B cell (primary cell): Measurements from ENCODE around the gene BIVM. TPM values are rescaled to one million over a fixed set of nuclear protein-coding genes. Genes with fewer than 3 reads are reported as not detected.

ENCODE experiments used
- ATAC-seq: fragments of 200-7000 bp; cut with Tn5 transposase; one replicate; pipeline ENCODE4 v1.10.0; 2021; ENCODE audit warnings: low read depth, mild to moderate bottlenecking, moderate number of reproducible peaks, moderate library complexity
- CTCF ChIA-PET: fragments of 350-600 bp; sonication (Branson Sonifier 250); formaldehyde crosslinking; loops from one replicate; lab custom pipeline; 2021; ENCODE audit warnings: antibody characterized with exemption, inconsistent platforms; lab: Charles Lee
- POLR2A ChIA-PET: fragments of 350-600 bp; sonication (Branson Sonifier 250); formaldehyde crosslinking; loops from one replicate; lab custom pipeline; 2021; ENCODE audit warnings: antibody characterized with exemption; lab: Charles Lee
- DNase-seq: peaks from one replicate; pipeline ENCODE4 v3.0.0; 2013
- H2AFZ ChIP-seq: 2 replicates; pipeline ENCODE4 v1.6.1; 2012; ENCODE audit warnings: mild to moderate bottlenecking, low read depth, low read length; ENCODE audit not compliant: insufficient read depth, poor library complexity, severe bottlenecking
- H3K27ac ChIP-seq, 2 donors: 1 replicate in 1 of 2; 2 replicates in 1 of 2; pipeline ENCODE4 v1.5.1; 2012 to 2013; ENCODE audit warnings: low read length in 2 of 2, mild to moderate bottlenecking in 2 of 2, moderate library complexity in 1 of 2
- H3K27me3 ChIP-seq, 4 experiments: fragments of 200-600 bp in 1 of 4; sonication (generic) in 1 of 4; replicated peaks in 1 of 4; 1 replicate in 2 of 4; 2 replicates in 2 of 4; pipeline versions ENCODE4 v1.6.1 to v1.7.0; 2013 to 2016; ENCODE audit warnings: low read length in 3 of 4, mild to moderate bottlenecking in 2 of 4, mixed read lengths in 1 of 4, moderate library complexity in 1 of 4; ENCODE audit not compliant: insufficient read depth in 4 of 4, control insufficient read depth in 3 of 4; ENCODE audit errors: control extremely low read depth in 1 of 4
- H3K36me3 ChIP-seq, 2 experiments: replicated peaks in 1 of 2; 1 replicate in 1 of 2; 2 replicates in 1 of 2; pipeline versions ENCODE4 v1.6.1 to v1.7.1; 2013; ENCODE audit warnings: low read length in 1 of 2; ENCODE audit not compliant: insufficient read depth in 2 of 2, control insufficient read depth in 1 of 2; ENCODE audit errors: control extremely low read depth in 1 of 2, extremely low read depth in 1 of 2
- H3K4me1 ChIP-seq, 2 donors: fragments of 200-600 bp in 1 of 2; sonication (generic) in 1 of 2; 1 replicate in 1 of 2; 2 replicates in 1 of 2; pipeline versions ENCODE4 v1.5.1 to v1.6.1; 2013 to 2017; ENCODE audit warnings: low read length in 2 of 2; ENCODE audit not compliant: control insufficient read depth in 2 of 2, insufficient read depth in 2 of 2
- H3K4me2 ChIP-seq: replicated peaks from 2 replicates; pipeline ENCODE3; 2012; ENCODE audit warnings: mild to moderate bottlenecking, low read depth, low read length; ENCODE audit not compliant: poor library complexity, severe bottlenecking
- H3K4me3 ChIP-seq, 5 experiments: fragments of 200-600 bp in 1 of 5; sonication (generic) in 1 of 5; 1 replicate in 3 of 5; 2 replicates in 2 of 5; pipeline versions ENCODE4 v1.5.1 to v1.7.0; 2011 to 2016; ENCODE audit warnings: low read length in 4 of 5, mild to moderate bottlenecking in 4 of 5, low read depth in 2 of 5, control low read depth in 1 of 5, moderate library complexity in 1 of 5; ENCODE audit not compliant: insufficient read depth in 1 of 5; ENCODE audit errors: control extremely low read depth in 1 of 5, extremely low read depth in 1 of 5
- H3K79me2 ChIP-seq: fragments of 200-600 bp; sonication (generic); one replicate; pipeline ENCODE4 v1.6.0; 2016; ENCODE audit warnings: low read length; ENCODE audit not compliant: control insufficient read depth, insufficient read depth
- H3K9ac ChIP-seq: fragments of 200-600 bp; sonication (generic); 2 replicates; pipeline ENCODE4 v1.6.1; 2017; ENCODE audit warnings: mild to moderate bottlenecking, low read length, moderate library complexity
- H3K9me3 ChIP-seq, 3 donors: one replicate each; pipeline versions ENCODE4 v1.6.1 to v1.7.1; 2013; ENCODE audit warnings: low read length in 2 of 3; ENCODE audit not compliant: control insufficient read depth in 2 of 3, insufficient read depth in 1 of 3; ENCODE audit errors: control extremely low read depth in 1 of 3
- H4K20me1 ChIP-seq: 2 replicates; pipeline ENCODE4 v1.6.0; 2012; ENCODE audit warnings: mild to moderate bottlenecking, low read length; ENCODE audit not compliant: insufficient read depth, control insufficient read depth, poor library complexity, severe bottlenecking
- H3K27ac Mint-ChIP-seq: one replicate; pipeline ENCODE4 v1.8.0; 2021; ENCODE audit warnings: mixed read lengths
- H3K27me3 Mint-ChIP-seq: one replicate; pipeline ENCODE4 v1.8.0; 2021; ENCODE audit warnings: mixed read lengths
- H3K4me1 Mint-ChIP-seq: one replicate; pipeline ENCODE4 v1.8.0; 2021; ENCODE audit warnings: mixed read lengths
- H3K4me3 Mint-ChIP-seq: one replicate; pipeline ENCODE4 v1.8.0; 2021; ENCODE audit warnings: mixed read lengths
- H3K9me3 Mint-ChIP-seq: one replicate; pipeline ENCODE4 v1.8.0; 2022; ENCODE audit warnings: mixed read lengths; ENCODE audit not compliant: insufficient read depth
- EZH2 ChIP-seq: IDR thresholded peaks from 2 replicates; pipeline ENCODE4 v1.6.1; 2012; ENCODE audit warnings: borderline replicate concordance, low read depth, mild to moderate bottlenecking, moderate library complexity, low read length; ENCODE audit not compliant: insufficient read depth, poor library complexity, severe bottlenecking
- WGBS: methylation state at CpG from one replicate; pipeline ENCODE4 v1.1.5; 2013; ENCODE audit warnings: missing lambda C conversion rate; ENCODE audit not compliant: insufficient coverage; 5-methylcytosine and 5-hydroxymethylcytosine counted together
- intact Hi-C: fragments of 100-400 bp; cut with micrococcal nuclease; formaldehyde crosslinking; loops from one replicate; pipeline ENCODE4 v1.10.0; 2022
- polyA plus RNA-seq: library from polyadenylated mRNA; depleted of rRNA; stranded (reverse); fragments of >200 nt; gene quantifications from 2 replicates; pipeline ENCODE4 v1.2.3, GENCODE V29; 2012
- total RNA-seq, 2 donors: library from RNA; stranded (reverse); fragments of 120-200 nt in 1 of 2; gene quantifications; 1 replicate in 1 of 2; 2 replicates in 1 of 2; pipeline versions ENCODE4 v1.2.3 to v1.2.4, GENCODE V29; 2013 to 2022
- TF ChIP-seq, protein P1 (sequence below): fragments of 200-600 bp; IDR thresholded peaks from one replicate; pipeline ENCODE4 v1.8.0; 2022; ENCODE audit warnings: antibody characterized with exemption, mild to moderate bottlenecking

Gene BIVM
- total and polyA plus RNA-seq, 2 donors (not counting 1 experiment from before 2014, with no cell fraction given), result 1.0 to 3.6 TPM

DNA sequence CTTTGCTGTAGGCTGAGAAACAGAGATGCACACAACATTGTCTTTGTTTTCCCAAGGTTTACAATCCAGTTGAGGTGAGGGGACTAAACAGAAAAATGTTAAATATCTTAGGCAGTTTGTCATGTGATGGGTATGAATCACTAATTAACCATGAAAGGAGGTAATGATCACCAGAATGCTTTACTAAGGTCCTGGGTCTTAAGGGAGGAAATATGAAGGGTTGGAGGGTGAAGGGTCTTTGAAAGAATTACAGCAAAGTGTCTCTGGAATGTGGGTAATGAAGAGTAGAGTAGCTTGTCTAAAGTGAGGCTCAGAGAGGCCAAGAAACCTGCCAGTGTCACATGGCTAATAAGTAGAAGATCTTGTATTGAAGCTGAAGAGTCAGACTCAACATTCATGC, 19.0 kb downstream of the BIVM start:
- no peaks in the 10 kb centered on the region for H4K20me1 ChIP-seq
- H3K9ac ChIP-seq, result no peak overlapping the region
- no peaks in the 10 kb centered on the region for H3K9me3 Mint-ChIP-seq
- H3K27ac Mint-ChIP-seq, result no peak overlapping the region
- H3K27me3 Mint-ChIP-seq, result no peaks in the 10 kb centered on the region
- no peak overlapping the region for H2AFZ ChIP-seq
- no peak overlapping the region for H3K4me2 ChIP-seq
- no peak overlapping the region for H3K4me3 Mint-ChIP-seq
- H3K27me3 ChIP-seq, result no peaks in the 10 kb centered on the region
- ChIA-PET CTCF (interaction anchor here (1.3 kb wide), 1 partner anchor 53 kb away, joined by 3 read pairs; no protein-coding TSS in a partner anchor), POLR2A (no interaction called here)
- H3K27ac ChIP-seq, result no peak overlapping the region
- H3K9me3 ChIP-seq, result no peaks in the 10 kb centered on the region
- no peak overlapping the region for H3K4me3 ChIP-seq
- TF ChIP-seq EZH2, result no peak
- TF ChIP-seq, protein P1, sequence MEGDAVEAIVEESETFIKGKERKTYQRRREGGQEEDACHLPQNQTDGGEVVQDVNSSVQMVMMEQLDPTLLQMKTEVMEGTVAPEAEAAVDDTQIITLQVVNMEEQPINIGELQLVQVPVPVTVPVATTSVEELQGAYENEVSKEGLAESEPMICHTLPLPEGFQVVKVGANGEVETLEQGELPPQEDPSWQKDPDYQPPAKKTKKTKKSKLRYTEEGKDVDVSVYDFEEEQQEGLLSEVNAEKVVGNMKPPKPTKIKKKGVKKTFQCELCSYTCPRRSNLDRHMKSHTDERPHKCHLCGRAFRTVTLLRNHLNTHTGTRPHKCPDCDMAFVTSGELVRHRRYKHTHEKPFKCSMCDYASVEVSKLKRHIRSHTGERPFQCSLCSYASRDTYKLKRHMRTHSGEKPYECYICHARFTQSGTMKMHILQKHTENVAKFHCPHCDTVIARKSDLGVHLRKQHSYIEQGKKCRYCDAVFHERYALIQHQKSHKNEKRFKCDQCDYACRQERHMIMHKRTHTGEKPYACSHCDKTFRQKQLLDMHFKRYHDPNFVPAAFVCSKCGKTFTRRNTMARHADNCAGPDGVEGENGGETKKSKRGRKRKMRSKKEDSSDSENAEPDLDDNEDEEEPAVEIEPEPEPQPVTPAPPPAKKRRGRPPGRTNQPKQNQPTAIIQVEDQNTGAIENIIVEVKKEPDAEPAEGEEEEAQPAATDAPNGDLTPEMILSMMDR, result no peak
- peaks cover 2 to 3% of the 10 kb centered on the region in 2 experiments for H3K36me3 ChIP-seq
- H3K4me1 Mint-ChIP-seq, result no peaks in the 10 kb centered on the region
- DNase-seq (no peak), ATAC-seq (no peak)
- intact Hi-C loops, result no loop called here
- H3K79me2 ChIP-seq, result no peaks in the 10 kb centered on the region
- H3K4me1 ChIP-seq, result no peaks in the 10 kb centered on the region

GRCh38 chr13:102825400-102825799, 26.5 kb downstream of the BIVM start:
- Histone ChIP-seq H3K36me3 (peaks cover 1 to 2% of the 10 kb centered on the region in 2 experiments), H2AFZ (no peak overlapping the region), H3K9ac (no peak overlapping the region), H3K9me3 (no peaks in the 10 kb centered on the region), H4K20me1 (no peaks in the 10 kb centered on the region), H3K27me3 (no peaks in the 10 kb centered on the region), H3K4me1 (no peaks in the 10 kb centered on the region), H3K79me2 (no peaks in the 10 kb centered on the region), H3K4me3 (no peak overlapping the region), H3K27ac (no peak overlapping the region), H3K4me2 (no peak overlapping the region)
- TF ChIP-seq, protein P1, result no peak
- no peak for TF ChIP-seq EZH2
- no peaks in the 10 kb centered on the region for H3K4me1 Mint-ChIP-seq
- ChIA-PET CTCF (no interaction called here), POLR2A (no interaction called here)
- ATAC-seq, result no peak
- DNase-seq, result no peak
- no peaks in the 10 kb centered on the region for H3K9me3 Mint-ChIP-seq
- WGBS, result 95% methylated on average over 4 of the region's 4 CpGs
- H3K27ac Mint-ChIP-seq, result no peak overlapping the region
- intact Hi-C loops, result no loop called here
- H3K4me3 Mint-ChIP-seq, result no peak overlapping the region
- no peaks in the 10 kb centered on the region for H3K27me3 Mint-ChIP-seq
